ENCODE measurements around the gene NUP205.

Gene NUP205

GRCh38 chr7:135552148-135552547 is 5.6 kb upstream of the NUP205 start:
- 50 to 67% methylated on average over 2 to 3 of the region's 3 CpGs for WGBS, 2 experiments (ENCODE audit: insufficient coverage in 2 of 2)
- H3K36me3 ChIP-seq (ENCODE audit: control insufficient read depth, insufficient read depth, low read length), result no peaks in the 10 kb centered on the region
- H3K27ac ChIP-seq (ENCODE audit: low read depth, low read length, severe bottlenecking), result no peak overlapping the region
- H3K4me1 ChIP-seq (ENCODE audit: control insufficient read depth, insufficient read depth, low read length, poor library complexity, severe bottlenecking), result no peaks in the 10 kb centered on the region
- no peak overlapping the region for H3K4me3 ChIP-seq (ENCODE audit: extremely low read depth, insufficient read depth, low read length, poor library complexity, severe bottlenecking)
- H3K9me3 ChIP-seq (ENCODE audit: control insufficient read depth, low read length), result no peaks in the 10 kb centered on the region

- Histone ChIP-seq H3K36me3 (ENCODE audit: control insufficient read depth, insufficient read depth, low read length) (no peaks in the 10 kb centered on the region), H3K9me3 (ENCODE audit: control insufficient read depth, low read length) (no peaks in the 10 kb centered on the region), H3K27ac (ENCODE audit: low read depth, low read length, severe bottlenecking) (no peak overlapping the region), H3K4me3 (ENCODE audit: extremely low read depth, insufficient read depth, low read length, poor library complexity, severe bottlenecking) (no peak overlapping the region), H3K4me1 (ENCODE audit: control insufficient read depth, insufficient read depth, low read length, poor library complexity, severe bottlenecking) (no peaks in the 10 kb centered on the region)
- 83 to 89% methylated on average over 3 of the region's 3 CpGs for WGBS, 2 experiments (ENCODE audit: insufficient coverage in 2 of 2)
Observed at GRCh38 chr7:135553346-135553745, 4.4 kb upstream of the NUP205 start.

DNA sequence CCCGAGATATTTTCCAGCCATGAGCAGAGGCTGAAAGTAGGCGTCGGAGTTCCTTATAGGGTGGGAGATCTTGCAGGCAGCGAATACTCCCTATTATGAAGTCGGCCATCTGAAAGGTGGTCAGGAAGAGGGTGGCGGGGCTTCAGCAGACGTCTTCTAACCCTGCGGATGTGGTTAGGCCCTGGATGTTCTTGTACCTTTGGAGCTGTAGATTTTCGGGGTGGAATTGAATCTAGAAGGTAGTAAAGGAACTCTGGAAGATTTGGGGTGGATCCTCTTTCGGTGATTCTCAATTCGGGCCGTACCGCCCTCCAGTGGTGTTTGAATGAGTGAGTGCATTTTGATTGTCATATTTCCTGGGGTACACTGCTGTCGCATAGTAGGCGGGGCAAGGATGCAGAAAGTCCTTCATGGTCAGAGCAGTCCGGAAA is 635 bp downstream of the NUP205 start:
- Histone ChIP-seq H3K36me3 (ENCODE audit: control insufficient read depth, insufficient read depth, low read length) (peaks cover 20% of the 10 kb centered on the region), H3K4me1 (ENCODE audit: control insufficient read depth, insufficient read depth, low read length, poor library complexity, severe bottlenecking) (peaks cover 6% of the 10 kb centered on the region), H3K4me3 (ENCODE audit: extremely low read depth, insufficient read depth, low read length, poor library complexity, severe bottlenecking) (peak overlapping the region; percentile 88), H3K9me3 (ENCODE audit: control insufficient read depth, low read length) (no peaks in the 10 kb centered on the region), H3K27ac (ENCODE audit: low read depth, low read length, severe bottlenecking) (peak overlapping the region; percentile 99)
- 1 to 3% methylated on average over 16 of the region's 16 CpGs for WGBS, 2 experiments (ENCODE audit: insufficient coverage in 2 of 2)

- H3K4me1 ChIP-seq (ENCODE audit: control insufficient read depth, insufficient read depth, low read length, poor library complexity, severe bottlenecking), result peaks cover 6% of the 10 kb centered on the region
- H3K4me3 ChIP-seq (ENCODE audit: extremely low read depth, insufficient read depth, low read length, poor library complexity, severe bottlenecking), result peak overlapping the region; percentile 88
- WGBS, 2 experiments (ENCODE audit: insufficient coverage in 2 of 2), result 60 to 80% methylated on average over 1 to 2 of the region's 5 CpGs
- no peaks in the 10 kb centered on the region for H3K9me3 ChIP-seq (ENCODE audit: control insufficient read depth, low read length)
- peaks cover 26% of the 10 kb centered on the region for H3K36me3 ChIP-seq (ENCODE audit: control insufficient read depth, insufficient read depth, low read length)
- H3K27ac ChIP-seq (ENCODE audit: low read depth, low read length, severe bottlenecking), result no peak overlapping the region
Observed at GRCh38 chr7:135558881-135559280, 1.2 kb downstream of the NUP205 start.

DNA sequence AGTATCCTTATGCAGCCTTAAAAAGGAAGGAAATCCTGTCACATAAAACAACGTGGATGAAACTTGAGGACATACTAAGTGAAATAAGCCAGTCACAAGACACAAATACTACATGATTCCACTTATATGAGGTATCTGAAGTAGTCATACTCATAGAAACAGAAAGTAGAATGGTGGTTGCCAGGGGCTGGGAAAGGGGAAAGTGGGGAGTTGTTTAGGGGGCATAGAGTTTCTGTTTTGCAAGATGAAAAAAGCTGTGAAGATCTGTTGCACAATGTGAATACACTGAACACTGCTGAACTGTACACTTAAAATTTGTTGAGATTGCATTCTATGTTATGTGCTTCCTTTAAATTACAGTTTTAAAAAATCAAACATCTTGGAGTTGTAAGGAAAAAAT is 2.9 kb downstream of the NUP205 start:
- Histone ChIP-seq H3K27ac (ENCODE audit: low read depth, low read length, severe bottlenecking) (no peak overlapping the region), H3K4me3 (ENCODE audit: extremely low read depth, insufficient read depth, low read length, poor library complexity, severe bottlenecking) (no peak overlapping the region), H3K4me1 (ENCODE audit: control insufficient read depth, insufficient read depth, low read length, poor library complexity, severe bottlenecking) (peaks cover 6% of the 10 kb centered on the region), H3K36me3 (ENCODE audit: control insufficient read depth, insufficient read depth, low read length) (peaks cover 35% of the 10 kb centered on the region), H3K9me3 (ENCODE audit: control insufficient read depth, low read length) (no peaks in the 10 kb centered on the region)
- no CpG with 5 or more reads among the region's 1 CpG for WGBS, 2 experiments (ENCODE audit: insufficient coverage in 2 of 2)

GRCh38 chr7:135562720-135563119 is 5.0 kb downstream of the NUP205 start:
- peaks cover 6% of the 10 kb centered on the region for H3K4me1 ChIP-seq (ENCODE audit: control insufficient read depth, insufficient read depth, low read length, poor library complexity, severe bottlenecking)
- no peaks in the 10 kb centered on the region for H3K9me3 ChIP-seq (ENCODE audit: control insufficient read depth, low read length)
- H3K36me3 ChIP-seq (ENCODE audit: control insufficient read depth, insufficient read depth, low read length), result peaks cover 46% of the 10 kb centered on the region
- no peak overlapping the region for H3K27ac ChIP-seq (ENCODE audit: low read depth, low read length, severe bottlenecking)
- H3K4me3 ChIP-seq (ENCODE audit: extremely low read depth, insufficient read depth, low read length, poor library complexity, severe bottlenecking), result no peak overlapping the region
- WGBS, 2 experiments (ENCODE audit: insufficient coverage in 2 of 2), result 84 to 89% methylated on average over 8 of the region's 8 CpGs

DNA sequence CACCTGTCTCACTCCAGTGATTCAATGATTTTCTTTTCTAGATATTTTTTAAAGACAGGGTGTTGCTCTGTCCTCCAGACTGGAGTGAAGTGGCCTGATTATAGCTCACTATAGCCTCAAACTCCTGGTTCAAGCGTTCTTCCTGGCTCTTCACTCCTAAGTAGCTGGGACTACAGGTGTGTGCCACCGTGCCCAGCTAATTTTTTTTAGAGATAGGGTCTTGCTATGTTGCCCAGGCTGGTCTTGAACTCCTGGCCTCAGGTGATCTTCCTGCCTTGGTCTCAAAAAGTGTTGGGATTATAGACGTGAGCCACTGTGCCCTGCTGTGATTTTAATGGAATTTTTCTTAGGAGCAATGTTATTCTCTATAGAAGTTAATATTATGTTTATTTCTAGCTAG is 14.1 kb downstream of the NUP205 start:
- Histone ChIP-seq H3K4me1 (ENCODE audit: control insufficient read depth, insufficient read depth, low read length, poor library complexity, severe bottlenecking) (no peaks in the 10 kb centered on the region), H3K9me3 (ENCODE audit: control insufficient read depth, low read length) (no peaks in the 10 kb centered on the region), H3K4me3 (ENCODE audit: extremely low read depth, insufficient read depth, low read length, poor library complexity, severe bottlenecking) (no peak overlapping the region), H3K27ac (ENCODE audit: low read depth, low read length, severe bottlenecking) (no peak overlapping the region), H3K36me3 (ENCODE audit: control insufficient read depth, insufficient read depth, low read length) (peaks cover 63% of the 10 kb centered on the region)
- WGBS, 2 experiments (ENCODE audit: insufficient coverage in 2 of 2), result 83 to 88% methylated on average over 1 to 3 of the region's 3 CpGs

DNA sequence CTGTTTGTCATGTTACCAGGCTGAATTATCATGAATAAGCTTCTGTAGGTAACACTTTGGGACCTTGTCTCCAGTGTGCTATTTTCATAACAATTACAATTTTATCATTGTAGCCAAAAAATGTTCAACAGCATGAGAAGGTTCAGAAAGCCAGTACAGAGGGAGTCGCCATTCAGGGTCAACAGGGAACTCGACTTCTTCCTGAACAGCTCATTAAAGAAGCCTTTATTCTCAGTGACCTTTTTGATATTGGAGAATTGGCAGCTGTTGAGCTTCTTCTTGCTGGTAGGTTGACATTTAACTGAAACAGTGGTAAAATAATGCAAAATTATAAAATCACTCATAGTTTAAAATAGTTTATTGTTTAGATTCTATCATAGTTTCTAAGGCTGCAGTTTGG is 15.8 kb downstream of the NUP205 start:
- Histone ChIP-seq H3K4me1 (ENCODE audit: control insufficient read depth, insufficient read depth, low read length, poor library complexity, severe bottlenecking) (no peaks in the 10 kb centered on the region), H3K36me3 (ENCODE audit: control insufficient read depth, insufficient read depth, low read length) (peaks cover 75% of the 10 kb centered on the region), H3K27ac (ENCODE audit: low read depth, low read length, severe bottlenecking) (no peak overlapping the region), H3K9me3 (ENCODE audit: control insufficient read depth, low read length) (no peaks in the 10 kb centered on the region), H3K4me3 (ENCODE audit: extremely low read depth, insufficient read depth, low read length, poor library complexity, severe bottlenecking) (no peak overlapping the region)
- WGBS, 2 experiments (ENCODE audit: insufficient coverage in 2 of 2), result 100% methylated on average over 2 of the region's 2 CpGs

DNA sequence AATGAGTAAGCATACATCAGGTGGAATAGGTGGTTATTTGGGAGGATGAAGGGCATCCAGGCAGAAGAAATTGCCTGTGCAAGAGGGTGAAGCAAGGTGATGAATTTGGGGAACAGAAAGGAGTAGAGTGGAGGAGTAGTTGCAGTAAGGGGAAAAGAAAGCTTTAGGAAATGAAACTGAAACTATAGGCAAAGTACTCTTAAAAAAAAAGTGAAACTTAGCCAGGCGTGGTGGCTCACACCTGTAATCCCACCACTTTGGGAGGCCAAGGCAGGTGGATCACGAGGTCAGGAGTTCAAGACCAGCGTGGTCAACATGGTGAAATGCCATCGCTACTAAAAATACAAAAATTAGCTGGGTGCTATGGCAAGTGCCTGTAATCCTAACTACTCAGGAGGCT is 17.6 kb downstream of the NUP205 start:
- Histone ChIP-seq H3K4me3 (ENCODE audit: extremely low read depth, insufficient read depth, low read length, poor library complexity, severe bottlenecking) (no peak overlapping the region), H3K36me3 (ENCODE audit: control insufficient read depth, insufficient read depth, low read length) (peaks cover 83% of the 10 kb centered on the region), H3K27ac (ENCODE audit: low read depth, low read length, severe bottlenecking) (no peak overlapping the region), H3K9me3 (ENCODE audit: control insufficient read depth, low read length) (no peaks in the 10 kb centered on the region), H3K4me1 (ENCODE audit: control insufficient read depth, insufficient read depth, low read length, poor library complexity, severe bottlenecking) (no peaks in the 10 kb centered on the region)
- 84 to 95% methylated on average over 3 to 4 of the region's 4 CpGs for WGBS, 2 experiments (ENCODE audit: insufficient coverage in 2 of 2)

- peaks cover 89% of the 10 kb centered on the region for H3K36me3 ChIP-seq (ENCODE audit: control insufficient read depth, insufficient read depth, low read length)
- 100% methylated on average over 1 to 2 of the region's 3 CpGs for WGBS, 2 experiments (ENCODE audit: insufficient coverage in 2 of 2)
- no peaks in the 10 kb centered on the region for H3K4me1 ChIP-seq (ENCODE audit: control insufficient read depth, insufficient read depth, low read length, poor library complexity, severe bottlenecking)
- H3K27ac ChIP-seq (ENCODE audit: low read depth, low read length, severe bottlenecking), result no peak overlapping the region
- H3K4me3 ChIP-seq (ENCODE audit: extremely low read depth, insufficient read depth, low read length, poor library complexity, severe bottlenecking), result no peak overlapping the region
- no peaks in the 10 kb centered on the region for H3K9me3 ChIP-seq (ENCODE audit: control insufficient read depth, low read length)
Observed at GRCh38 chr7:135578569-135578968, 20.9 kb downstream of the NUP205 start.

- no CpG with 5 or more reads among the region's 3 CpGs for WGBS, 2 experiments (ENCODE audit: insufficient coverage in 2 of 2)
- Histone ChIP-seq H3K27ac (ENCODE audit: low read depth, low read length, severe bottlenecking) (no peak overlapping the region), H3K9me3 (ENCODE audit: control insufficient read depth, low read length) (no peaks in the 10 kb centered on the region), H3K36me3 (ENCODE audit: control insufficient read depth, insufficient read depth, low read length) (peaks cover 86% of the 10 kb centered on the region), H3K4me1 (ENCODE audit: control insufficient read depth, insufficient read depth, low read length, poor library complexity, severe bottlenecking) (no peaks in the 10 kb centered on the region), H3K4me3 (ENCODE audit: extremely low read depth, insufficient read depth, low read length, poor library complexity, severe bottlenecking) (no peak overlapping the region)
Observed at GRCh38 chr7:135584362-135585353, 26.9 kb downstream of the NUP205 start.

All from mesodermal cell (in vitro differentiated cells).